Glutamatergic neuron (in vitro differentiated cells): Measurements from ENCODE around the gene ADGRG3. TPM values are rescaled to one million over a fixed set of nuclear protein-coding genes. Genes with fewer than 3 reads are reported as not detected.

Experiments
- DNase-seq: peaks from one replicate; pipeline ENCODE4 v3.0.0; 2022
- H3K27ac Mint-ChIP-seq: one replicate; pipeline ENCODE4 v1.8.0; 2020; ENCODE audit warnings: mild to moderate bottlenecking, mixed read lengths, inconsistent platforms; ENCODE audit not compliant: unreplicated experiment
- H3K27me3 Mint-ChIP-seq: one replicate; pipeline ENCODE4 v1.8.0; 2020; ENCODE audit warnings: mild to moderate bottlenecking, moderate library complexity, mixed read lengths, inconsistent platforms; ENCODE audit not compliant: unreplicated experiment
- H3K36me3 Mint-ChIP-seq: one replicate; pipeline ENCODE4 v1.8.0; 2020; ENCODE audit warnings: mild to moderate bottlenecking, mixed read lengths, inconsistent platforms; ENCODE audit not compliant: unreplicated experiment
- H3K4me1 Mint-ChIP-seq: one replicate; pipeline ENCODE4 v1.8.0; 2020; ENCODE audit warnings: mild to moderate bottlenecking, low read depth, mixed read lengths, inconsistent platforms; ENCODE audit not compliant: unreplicated experiment
- H3K4me3 Mint-ChIP-seq: one replicate; pipeline ENCODE4 v1.8.0; 2020; ENCODE audit warnings: mild to moderate bottlenecking, mixed read lengths, inconsistent platforms; ENCODE audit not compliant: unreplicated experiment
- H3K9me3 Mint-ChIP-seq: one replicate; pipeline ENCODE4 v1.8.0; 2020; ENCODE audit warnings: mild to moderate bottlenecking, moderate library complexity, mixed read lengths, inconsistent platforms; ENCODE audit not compliant: unreplicated experiment
- CTCF ChIP-seq: fragments of 200-600 bp; sonication (generic); IDR thresholded peaks from one replicate; pipeline ENCODE4 v1.5.0; 2021; ENCODE audit not compliant: partially characterized antibody, unreplicated experiment
- total RNA-seq: library from RNA; stranded (reverse); fragmentation: NEBNext Ultra II Directional; extraction: Animal tissue kit (Norgen Biotek cat#: 25700); gene quantifications from one replicate; pipeline ENCODE4 v1.2.1, GENCODE V29; 2021; ENCODE audit not compliant: unreplicated experiment

The ADGRG3 gene
- total RNA-seq, 1 donor from 2014 or later = not detected

- Mint-ChIP-seq H3K4me1 (peaks cover 2% of the 10 kb centered on the region), H3K27ac (no peak overlapping the region), H3K9me3 (no peaks in the 10 kb centered on the region), H3K4me3 (no peak overlapping the region), H3K36me3 (no peaks in the 10 kb centered on the region), H3K27me3 (peaks cover 4% of the 10 kb centered on the region)
- TF ChIP-seq CTCF = no peak
- DNase-seq = no peak
Observed at GRCh38 chr16:57698812-57699405, 30.8 kb downstream of the ADGRG3 start.

DNA sequence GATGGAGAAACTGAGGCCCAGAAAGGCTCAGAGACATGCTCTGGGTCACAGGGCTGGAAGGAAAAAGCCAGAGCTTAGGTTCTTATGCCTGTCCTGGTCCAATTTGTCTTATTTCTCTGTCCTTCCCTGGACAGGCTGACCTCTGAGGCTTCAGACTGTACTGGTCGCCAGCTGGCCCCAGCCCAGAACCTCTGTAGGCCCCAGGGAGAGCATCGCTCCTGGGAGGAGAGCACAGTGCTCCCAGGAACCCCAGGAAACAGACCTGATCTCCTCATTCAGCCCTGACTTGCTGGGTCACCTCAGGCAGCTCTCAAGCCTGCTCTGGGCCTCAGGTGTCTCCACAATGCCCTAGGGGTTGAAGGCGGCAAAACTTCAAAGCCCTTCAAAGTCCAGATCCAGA, 31.4 kb downstream of the ADGRG3 start:
- H3K9me3 Mint-ChIP-seq = no peaks in the 10 kb centered on the region
- peaks cover 4% of the 10 kb centered on the region for H3K27me3 Mint-ChIP-seq
- no peak overlapping the region for H3K4me3 Mint-ChIP-seq
- no peak overlapping the region for H3K27ac Mint-ChIP-seq
- H3K36me3 Mint-ChIP-seq = no peaks in the 10 kb centered on the region
- no peak for DNase-seq
- H3K4me1 Mint-ChIP-seq = peaks cover 2% of the 10 kb centered on the region
- TF ChIP-seq CTCF = no peak

DNA sequence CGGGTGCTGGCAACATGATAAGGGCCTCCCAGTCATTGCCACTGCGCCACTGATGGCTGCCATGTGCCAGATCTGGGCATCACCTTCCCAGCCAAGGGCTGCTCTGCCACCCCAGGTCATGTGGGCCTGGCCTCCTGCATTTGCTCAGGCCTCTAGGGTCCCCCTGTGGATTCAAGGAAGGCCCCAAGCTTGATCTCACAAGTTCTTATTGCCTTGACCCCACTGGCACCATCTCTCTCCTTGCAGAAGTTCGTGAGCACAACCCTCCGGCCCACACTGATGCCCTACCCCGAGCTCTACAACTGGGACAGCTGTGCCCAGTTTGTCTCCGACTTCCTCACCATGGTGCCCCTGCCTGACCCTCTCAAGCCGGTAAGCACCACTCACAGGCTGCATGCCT, 31.8 kb downstream of the ADGRG3 start:
- Mint-ChIP-seq H3K4me3 (no peak overlapping the region), H3K9me3 (no peaks in the 10 kb centered on the region), H3K27me3 (peaks cover 4% of the 10 kb centered on the region), H3K27ac (no peak overlapping the region), H3K4me1 (peaks cover 2% of the 10 kb centered on the region), H3K36me3 (no peaks in the 10 kb centered on the region)
- no peak for TF ChIP-seq CTCF
- no peak for DNase-seq

GRCh38 chr16:57700781-57701551, 32.9 kb downstream of the ADGRG3 start:
- H3K9me3 Mint-ChIP-seq = no peaks in the 10 kb centered on the region
- no peak for TF ChIP-seq CTCF
- no peak overlapping the region for H3K4me3 Mint-ChIP-seq
- peaks cover 2% of the 10 kb centered on the region for H3K4me1 Mint-ChIP-seq
- no peak for DNase-seq
- peaks cover 2% of the 10 kb centered on the region for H3K27me3 Mint-ChIP-seq
- H3K27ac Mint-ChIP-seq = no peak overlapping the region
- no peaks in the 10 kb centered on the region for H3K36me3 Mint-ChIP-seq

DNA sequence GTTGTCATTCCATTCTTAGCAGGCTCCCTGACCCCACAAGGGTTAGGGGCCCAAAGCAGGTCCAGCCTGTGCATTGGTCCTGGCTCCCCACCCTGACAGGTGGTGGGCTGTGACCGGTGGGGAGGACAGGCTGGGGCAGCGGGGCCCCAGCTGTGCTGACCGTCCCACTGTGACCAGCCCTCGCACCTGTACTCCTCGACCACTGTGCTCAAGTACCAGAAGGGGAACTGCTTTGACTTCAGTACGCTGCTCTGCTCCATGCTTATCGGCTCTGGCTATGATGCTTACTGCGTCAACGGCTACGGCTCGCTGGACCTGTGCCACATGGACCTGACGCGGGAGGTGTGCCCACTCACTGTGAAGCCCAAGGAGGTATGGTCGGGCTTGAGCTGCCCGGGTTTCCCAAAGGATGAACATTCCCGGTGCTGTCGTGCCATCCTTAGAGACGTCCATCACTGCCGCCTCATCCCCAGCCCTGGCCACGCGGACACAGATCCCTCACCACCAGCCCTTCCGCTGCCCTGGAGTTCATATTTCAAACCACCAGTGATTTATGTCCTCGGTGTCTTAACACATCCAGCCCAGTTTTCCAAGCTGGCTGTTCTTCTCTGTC, 33.8 kb downstream of the ADGRG3 start:
- H3K9me3 Mint-ChIP-seq = peaks cover under 1% of the 10 kb centered on the region
- H3K4me1 Mint-ChIP-seq = peaks cover 2% of the 10 kb centered on the region
- peaks cover 2% of the 10 kb centered on the region for H3K27me3 Mint-ChIP-seq
- DNase-seq = no peak
- no peaks in the 10 kb centered on the region for H3K36me3 Mint-ChIP-seq
- TF ChIP-seq CTCF = no peak
- no peak overlapping the region for H3K4me3 Mint-ChIP-seq
- no peak overlapping the region for H3K27ac Mint-ChIP-seq
